Stimulated activated CD4-positive, alpha-beta T cell treated with anti-CD3 and anti-CD28 coated beads, Interleukin-2, amount 100 ng/mL, for 48 hours (primary cell): Measurements from ENCODE around the gene SEMA5B.
A peak's percentile ranks its signal among the peaks of the same experiment; 100 is the strongest.

Source experiments
- DNase-seq, 2 donors: peaks; one replicate each; pipeline ENCODE4 v3.0.0-alpha.2; 2020

SEMA5B gene

GRCh38 chr3:122940628-122941086, 86.9 kb downstream of the SEMA5B start:
- DNase-seq, result no peak

GRCh38 chr3:122938783-122939425, 88.7 kb downstream of the SEMA5B start:
- no peak for DNase-seq

- no peak for DNase-seq
Measured at GRCh38 chr3:122937745-122938144, 89.8 kb downstream of the SEMA5B start.

GRCh38 chr3:122936986-122937385, 90.6 kb downstream of the SEMA5B start:
- DNase-seq, result no peak

GRCh38 chr3:122936335-122936734, 91.2 kb downstream of the SEMA5B start:
- DNase-seq, result no peak

- no peak for DNase-seq
Measured at GRCh38 chr3:122934251-122934650, 93.3 kb downstream of the SEMA5B start.

- no peak for DNase-seq
Measured at GRCh38 chr3:122932251-122932967, 95.2 kb downstream of the SEMA5B start.

GRCh38 chr3:122931636-122932035, 95.9 kb downstream of the SEMA5B start:
- DNase-seq, result no peak

- DNase-seq, result no peak
Measured at GRCh38 chr3:122930063-122930997, 97.2 kb downstream of the SEMA5B start.

- no peak for DNase-seq
Measured at GRCh38 chr3:122929188-122930062, 98.1 kb downstream of the SEMA5B start.

- DNase-seq, result no peak
Measured at GRCh38 chr3:122928396-122929187, 99.0 kb downstream of the SEMA5B start.

GRCh38 chr3:122927726-122928125, 99.8 kb downstream of the SEMA5B start:
- no peak for DNase-seq

- no peak for DNase-seq
Measured at GRCh38 chr3:122926811-122927210, 100.8 kb downstream of the SEMA5B start.

GRCh38 chr3:122926322-122926721, 101.2 kb downstream of the SEMA5B start:
- DNase-seq, result no peak

GRCh38 chr3:122925756-122926155, 101.8 kb downstream of the SEMA5B start:
- no peak for DNase-seq

- DNase-seq, result no peak
Measured at GRCh38 chr3:122924056-122924455, 103.5 kb downstream of the SEMA5B start.

- no peak for DNase-seq
Measured at GRCh38 chr3:122923611-122924010, 104.0 kb downstream of the SEMA5B start.

- peak; percentile 27 to 30 for DNase-seq
Measured at GRCh38 chr3:122921791-122922651, 105.5 kb downstream of the SEMA5B start.

GRCh38 chr3:122920986-122921385, 106.6 kb downstream of the SEMA5B start:
- no peak for DNase-seq

GRCh38 chr3:122919291-122919610, 108.3 kb downstream of the SEMA5B start:
- no peak for DNase-seq
